ENCODE results near the gene KYAT1.
"Not testable (repeated sequence)": the region's sequence is repeated elsewhere in the genome, so short reads cannot be mapped to it uniquely, and the experiment has no call there.

KYAT1 gene

DNA sequence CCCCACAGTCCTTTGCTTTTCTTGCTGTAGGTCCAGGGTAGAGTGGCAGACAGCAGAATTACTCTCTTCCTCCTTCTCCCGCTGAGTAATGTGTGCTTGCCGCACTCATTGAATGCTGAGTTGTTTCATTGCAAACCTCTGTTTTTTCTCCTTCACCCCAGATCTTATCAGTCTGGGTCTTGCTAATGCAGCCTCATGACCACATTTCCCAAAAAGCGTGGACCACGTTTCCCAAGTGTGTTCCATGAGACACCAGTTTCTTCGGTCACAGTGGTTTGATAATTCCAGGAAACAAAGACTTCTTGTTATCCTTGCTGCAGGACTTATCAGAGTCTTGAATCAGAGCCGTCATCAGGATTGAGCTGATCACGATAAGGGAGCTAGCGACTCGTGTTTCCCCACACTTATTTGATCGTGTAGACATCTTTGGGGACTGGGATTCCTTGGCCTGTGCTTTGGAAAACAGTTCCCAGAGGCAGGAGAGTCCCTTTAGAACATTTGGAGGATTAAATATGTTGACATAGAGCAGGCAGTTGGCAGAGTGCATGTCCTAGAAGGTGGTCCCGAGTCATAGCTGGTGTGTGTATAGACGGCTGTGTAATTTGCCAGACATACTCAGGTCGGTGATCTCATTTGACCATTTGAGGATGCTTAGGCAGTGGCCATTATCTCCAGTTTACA, 4.6 kb upstream of the KYAT1 start:
- no peaks in the 10 kb centered on the region for H3K27me3 ChIP-seq (ENCODE audit: low read depth)
- DNase-seq (ENCODE audit: low spot score in 2 of 2): no peak
- H3K36me3 ChIP-seq (replicated peaks): peaks cover 17% of the 10 kb centered on the region; the same call in 1 of the 2 replicates
- H3K9me3 ChIP-seq: no peaks in the 10 kb centered on the region
- H3K4me3 ChIP-seq: no peak overlapping the region
- in situ Hi-C loops (cut with MboI; ENCODE audit: low sequenced_read_pairs): no loop called here
- H3K4me1 ChIP-seq: peaks cover 3% of the 10 kb centered on the region; the same call in 1 of the 2 replicates

DNA sequence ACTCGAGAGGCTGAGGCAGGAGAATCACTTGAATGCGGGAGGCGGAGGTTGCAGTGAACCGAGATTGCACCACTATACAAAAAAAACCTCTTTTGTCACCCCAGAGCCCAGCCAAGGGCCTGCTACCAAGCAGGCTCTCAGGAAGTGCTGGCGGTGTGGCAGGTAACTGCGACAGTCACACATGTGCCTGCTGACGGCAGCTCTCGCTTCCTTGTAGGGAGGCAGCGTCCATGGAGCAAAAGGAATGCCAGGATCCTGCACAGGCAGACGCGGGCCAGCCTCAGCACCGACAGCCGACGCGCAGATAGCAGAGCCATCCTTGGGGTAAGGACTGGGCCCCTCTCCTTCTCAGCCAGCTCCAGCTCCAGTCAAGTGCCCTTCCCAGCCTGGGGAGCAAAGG, 4.0 kb upstream of the KYAT1 start:
- peaks cover 3% of the 10 kb centered on the region; the same call in 1 of the 2 replicates for H3K4me1 ChIP-seq
- DNase-seq (ENCODE audit: low spot score in 2 of 2): no peak
- in situ Hi-C loops (cut with MboI; ENCODE audit: low sequenced_read_pairs): no loop called here
- no peak overlapping the region for H3K4me3 ChIP-seq
- peaks cover 17% of the 10 kb centered on the region; the same call in 1 of the 2 replicates for H3K36me3 ChIP-seq (replicated peaks)
- no peaks in the 10 kb centered on the region for H3K27me3 ChIP-seq (ENCODE audit: low read depth)
- no peaks in the 10 kb centered on the region for H3K9me3 ChIP-seq

DNA sequence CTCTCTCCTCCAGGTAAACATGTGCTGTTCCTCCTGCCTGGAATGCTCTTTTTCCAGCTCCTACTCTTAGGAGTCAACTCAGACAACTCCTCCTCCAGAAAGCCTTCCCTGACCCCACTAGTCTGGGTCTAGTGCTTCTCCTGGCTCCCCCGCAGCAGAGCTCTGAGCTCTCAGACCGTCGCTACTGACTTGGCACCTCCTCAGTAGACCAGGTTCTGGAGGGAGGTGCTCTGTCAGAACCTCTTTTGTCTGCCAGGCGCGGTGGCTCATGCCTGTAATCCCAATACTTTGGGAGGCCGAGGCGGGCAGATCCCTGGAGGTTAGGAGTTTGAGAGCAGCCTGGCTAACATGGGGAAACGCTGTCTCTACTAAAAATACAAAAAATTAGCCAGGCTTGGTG, 3.6 kb upstream of the KYAT1 start:
- peaks cover 17% of the 10 kb centered on the region; the same call in 1 of the 2 replicates for H3K36me3 ChIP-seq (replicated peaks)

DNA sequence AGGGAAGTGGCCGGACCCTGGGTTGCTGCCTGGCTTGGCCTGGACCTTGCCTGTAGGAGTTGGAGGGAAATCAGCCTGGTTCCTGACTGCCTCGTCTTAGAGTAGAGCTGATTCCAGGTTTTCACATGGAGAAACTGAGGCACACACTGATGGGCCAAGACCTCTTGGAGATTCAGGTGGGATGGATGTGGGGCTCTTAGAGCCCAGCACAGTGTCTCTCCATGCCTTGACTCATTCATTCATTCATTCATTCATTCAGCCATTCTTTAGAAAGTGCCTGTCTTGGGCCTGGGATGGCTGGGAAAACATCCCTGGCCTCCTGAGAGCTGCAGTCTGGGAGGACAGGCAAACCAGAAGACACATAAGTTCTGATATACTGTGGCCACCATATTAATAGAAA, 2.4 kb upstream of the KYAT1 start:
- no peaks in the 10 kb centered on the region for H3K9me3 ChIP-seq
- peaks cover 17% of the 10 kb centered on the region; the same call in 1 of the 2 replicates for H3K36me3 ChIP-seq (replicated peaks)
- in situ Hi-C loops (cut with MboI; ENCODE audit: low sequenced_read_pairs): no loop called here
- no peak for DNase-seq (ENCODE audit: low spot score in 2 of 2)
- H3K4me1 ChIP-seq: peaks cover 3% of the 10 kb centered on the region; the same call in 1 of the 2 replicates
- no peaks in the 10 kb centered on the region for H3K27me3 ChIP-seq (ENCODE audit: low read depth)
- H3K4me3 ChIP-seq: no peak overlapping the region

More for the DNA sequence above, 3.6 kb upstream of the KYAT1 start:
- Histone ChIP-seq H3K4me1 (peaks cover 3% of the 10 kb centered on the region; the same call in 1 of the 2 replicates), H3K9me3 (no peaks in the 10 kb centered on the region), H3K27me3 (ENCODE audit: low read depth) (no peaks in the 10 kb centered on the region), H3K4me3 (no peak overlapping the region)
- DNase-seq (ENCODE audit: low spot score in 2 of 2): no peak
- in situ Hi-C loops (cut with MboI; ENCODE audit: low sequenced_read_pairs): no loop called here

DNA sequence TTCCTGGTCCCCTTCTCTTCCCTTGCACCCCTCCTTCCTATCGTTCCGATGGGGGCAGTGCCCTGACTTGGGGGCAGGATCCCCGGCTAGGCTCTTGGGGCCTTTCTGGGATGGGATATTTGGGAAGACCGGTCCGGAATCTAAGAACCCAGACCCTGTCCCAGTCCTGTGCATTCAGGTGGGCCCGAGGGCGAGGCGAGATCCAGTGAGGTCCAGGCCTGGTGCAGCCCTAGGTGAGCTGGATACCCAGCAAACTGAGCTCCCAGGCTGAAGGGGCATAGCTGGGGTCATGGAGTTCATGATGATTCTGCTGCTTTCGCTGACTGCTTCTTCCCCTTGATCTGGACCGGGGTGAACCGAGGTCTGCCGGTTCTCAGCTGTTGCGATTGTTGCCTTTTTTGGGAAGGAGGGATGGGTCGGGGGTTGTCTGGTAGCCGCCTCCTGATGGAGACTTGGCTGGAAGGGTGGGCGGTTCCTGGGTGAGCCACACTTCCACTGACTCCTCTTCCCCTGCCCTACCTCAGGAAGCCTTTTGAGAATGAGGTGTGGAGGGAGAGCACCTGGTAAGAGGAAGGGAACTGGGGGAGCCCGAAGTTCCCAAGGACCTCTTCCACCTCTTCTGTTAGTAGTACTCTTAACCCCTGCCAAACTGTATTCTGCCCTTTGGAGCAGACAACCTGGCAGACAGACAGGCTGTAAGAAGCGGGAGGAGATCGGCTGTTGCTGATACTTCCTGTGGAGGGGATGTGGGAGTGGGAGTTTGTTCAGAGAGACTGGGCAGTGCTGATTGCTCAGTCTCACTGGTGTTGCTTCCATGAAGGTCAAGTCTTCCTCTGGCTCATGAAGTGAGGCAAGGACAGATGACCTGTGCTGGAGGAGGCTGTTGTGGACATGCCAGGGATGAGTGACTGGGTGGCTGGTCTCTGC, 1.2 kb upstream of the KYAT1 start:
- in situ Hi-C loops (cut with MboI; ENCODE audit: low sequenced_read_pairs): no loop called here
- H3K4me3 ChIP-seq: peak overlapping the region; percentile 69
- peak in 1 of 2 experiments; percentile 26 for DNase-seq (ENCODE audit: low spot score in 2 of 2)
- no peaks in the 10 kb centered on the region for H3K9me3 ChIP-seq
- peaks cover 3% of the 10 kb centered on the region; the same call in 1 of the 2 replicates for H3K4me1 ChIP-seq
- no peaks in the 10 kb centered on the region for H3K27me3 ChIP-seq (ENCODE audit: low read depth)
- peaks cover 11% of the 10 kb centered on the region; the same call in 1 of the 2 replicates for H3K36me3 ChIP-seq (replicated peaks)

DNA sequence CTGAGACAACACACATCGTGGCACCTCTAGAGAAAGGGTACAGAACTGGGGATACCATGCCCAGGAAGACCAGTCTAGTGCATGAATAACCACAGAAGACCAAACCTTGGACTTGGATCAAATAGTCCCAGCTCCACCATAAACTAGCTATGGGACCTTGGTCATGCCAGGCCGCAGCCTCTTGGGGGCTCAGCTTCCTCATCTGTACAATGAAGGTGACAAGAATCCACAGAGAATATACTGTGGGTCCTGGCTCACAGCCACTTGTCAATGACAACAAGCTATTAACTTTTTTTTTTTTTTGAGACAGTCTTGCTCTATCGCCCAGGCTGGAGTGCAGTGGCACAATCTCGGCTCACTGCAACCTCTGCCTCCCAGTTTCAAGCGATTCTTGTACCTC, 3.9 kb downstream of the KYAT1 start:
- no peak for DNase-seq (ENCODE audit: low spot score in 2 of 2)
- Histone ChIP-seq H3K36me3 (replicated peaks) (0 out of 2 replicates have a peak, but pooled peaks cover 2% of the 10 kb centered on the region), H3K9me3 (no peaks in the 10 kb centered on the region), H3K4me1 (no peaks in the 10 kb centered on the region), H3K4me3 (no peak overlapping the region), H3K27me3 (ENCODE audit: low read depth) (no peaks in the 10 kb centered on the region)
- in situ Hi-C loops (cut with MboI; ENCODE audit: low sequenced_read_pairs): no loop called here

DNA sequence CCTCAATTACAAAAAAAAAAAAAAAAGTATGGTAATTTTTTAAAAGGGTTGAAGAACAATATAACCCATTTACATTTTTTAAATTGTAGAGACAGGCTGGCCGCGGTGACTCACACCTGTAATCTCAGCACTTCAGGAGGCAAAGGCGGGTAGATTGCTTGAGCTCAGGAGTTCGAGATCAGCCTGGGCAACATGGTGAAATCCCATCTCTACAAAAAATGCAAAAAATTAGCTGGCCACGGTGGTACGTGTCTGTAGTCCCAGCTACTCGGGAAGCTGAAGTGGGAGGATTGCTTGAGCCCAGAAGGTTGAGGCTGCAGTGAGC, 10.8 kb downstream of the KYAT1 start:
- H3K4me3 ChIP-seq; H3K36me3 ChIP-seq (replicated peaks); H3K4me1 ChIP-seq; H3K27me3 ChIP-seq (ENCODE audit: low read depth); in situ Hi-C loops (cut with MboI; ENCODE audit: low sequenced_read_pairs); DNase-seq (ENCODE audit: low spot score in 2 of 2); H3K9me3 ChIP-seq: not testable (repeated sequence)

DNA sequence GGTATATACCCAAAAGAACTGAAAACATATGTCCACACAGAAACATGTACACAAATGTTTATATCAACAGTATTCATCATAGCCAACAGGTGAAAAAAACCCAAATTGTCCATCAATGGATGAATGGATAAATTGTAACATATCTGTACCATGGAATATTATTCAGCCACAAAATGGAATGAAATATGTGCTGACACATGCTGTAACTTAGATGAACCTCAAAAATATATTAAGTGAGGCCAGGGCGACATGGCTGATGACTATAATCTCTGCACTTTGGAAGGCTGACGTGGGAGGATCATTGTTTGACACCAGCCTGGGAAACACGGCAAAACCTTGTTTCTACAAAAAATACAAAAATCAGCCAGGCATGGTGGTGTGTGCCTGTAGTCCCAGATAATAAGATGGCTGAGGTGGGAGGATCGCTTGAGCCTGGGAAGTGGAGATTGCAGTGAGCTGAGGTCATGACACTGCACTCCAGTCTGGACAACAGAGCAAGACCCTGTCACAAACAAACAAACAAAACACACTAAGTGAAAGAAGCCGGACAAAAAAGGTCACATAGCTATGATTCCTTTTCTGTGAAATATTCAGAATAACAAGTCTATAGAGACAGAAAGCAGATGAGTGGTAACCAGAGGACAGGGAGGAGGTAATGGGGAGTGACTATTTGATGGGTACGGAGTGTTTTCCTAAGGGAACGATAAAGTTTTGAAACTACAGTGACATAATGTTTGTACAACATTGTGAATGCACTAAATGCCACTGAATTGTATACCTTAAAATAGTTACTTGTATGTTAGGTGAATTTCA, 11.4 kb downstream of the KYAT1 start:
- in situ Hi-C loops (cut with MboI; ENCODE audit: low sequenced_read_pairs): no loop called here
- Histone ChIP-seq H3K9me3 (no peaks in the 10 kb centered on the region), H3K27me3 (ENCODE audit: low read depth) (no peaks in the 10 kb centered on the region), H3K4me3 (no peak overlapping the region), H3K36me3 (replicated peaks) (no peaks in the 10 kb centered on the region; the same call in 1 of the 2 replicates), H3K4me1 (no peaks in the 10 kb centered on the region)
- no peak for DNase-seq (ENCODE audit: low spot score in 2 of 2)

DNA sequence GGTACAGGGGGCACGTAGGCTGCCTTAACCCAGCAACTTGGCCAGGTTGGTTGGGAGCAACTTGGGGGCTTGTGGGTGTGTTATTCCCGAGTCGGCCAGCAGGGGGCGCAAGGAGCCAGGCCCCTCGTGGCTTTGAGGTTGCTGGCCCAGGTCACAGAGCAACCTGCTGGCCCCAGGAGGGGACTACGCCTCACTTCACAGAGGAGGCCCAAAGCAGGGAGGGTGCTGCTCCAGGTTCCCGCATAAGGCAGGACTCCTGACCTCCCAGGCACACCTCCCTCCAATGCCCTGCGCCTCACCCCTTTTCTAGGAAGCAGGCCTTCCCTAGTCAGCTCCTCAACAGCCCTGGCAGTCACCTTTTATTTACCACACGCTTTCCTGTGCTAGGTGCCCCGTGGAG, 18.1 kb downstream of the KYAT1 start:
- H3K4me3 ChIP-seq: no peak overlapping the region
- no peaks in the 10 kb centered on the region for H3K9me3 ChIP-seq
- H3K27me3 ChIP-seq (ENCODE audit: low read depth): no peaks in the 10 kb centered on the region
- peaks cover 10% of the 10 kb centered on the region for H3K4me1 ChIP-seq
- H3K36me3 ChIP-seq (replicated peaks): no peaks in the 10 kb centered on the region
- in situ Hi-C loops (cut with MboI; ENCODE audit: low sequenced_read_pairs): no loop called here
- peak; percentile 29 to 90 for DNase-seq (ENCODE audit: low spot score in 2 of 2)

DNA sequence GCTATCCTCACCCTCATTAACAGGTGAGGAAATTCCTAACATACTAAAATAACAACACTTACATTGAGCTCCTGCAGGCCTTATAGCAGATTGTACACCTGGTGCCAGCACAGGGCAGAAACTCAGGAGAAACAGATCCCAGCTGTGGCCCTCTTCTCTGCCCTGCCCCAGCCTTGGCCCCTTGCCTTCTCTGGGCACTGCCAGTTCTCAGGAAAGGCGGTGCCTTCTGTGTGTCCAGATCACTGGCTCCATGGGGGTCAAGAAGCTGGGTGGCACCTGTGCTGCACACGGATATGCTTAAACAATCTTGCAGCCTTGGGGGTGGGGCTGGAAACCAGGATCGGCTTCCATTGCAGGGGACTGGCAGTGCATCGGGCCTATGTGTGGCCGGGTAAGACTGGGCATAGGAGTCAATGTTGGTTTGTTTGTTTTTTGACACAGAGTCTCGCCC, 19.3 kb downstream of the KYAT1 start:
- Histone ChIP-seq H3K9me3 (no peaks in the 10 kb centered on the region), H3K27me3 (ENCODE audit: low read depth) (no peaks in the 10 kb centered on the region), H3K4me3 (no peak overlapping the region), H3K36me3 (replicated peaks) (no peaks in the 10 kb centered on the region), H3K4me1 (peaks cover 10% of the 10 kb centered on the region)
- in situ Hi-C loops (cut with MboI; ENCODE audit: low sequenced_read_pairs): no loop called here
- no peak for DNase-seq (ENCODE audit: low spot score in 2 of 2)

DNA sequence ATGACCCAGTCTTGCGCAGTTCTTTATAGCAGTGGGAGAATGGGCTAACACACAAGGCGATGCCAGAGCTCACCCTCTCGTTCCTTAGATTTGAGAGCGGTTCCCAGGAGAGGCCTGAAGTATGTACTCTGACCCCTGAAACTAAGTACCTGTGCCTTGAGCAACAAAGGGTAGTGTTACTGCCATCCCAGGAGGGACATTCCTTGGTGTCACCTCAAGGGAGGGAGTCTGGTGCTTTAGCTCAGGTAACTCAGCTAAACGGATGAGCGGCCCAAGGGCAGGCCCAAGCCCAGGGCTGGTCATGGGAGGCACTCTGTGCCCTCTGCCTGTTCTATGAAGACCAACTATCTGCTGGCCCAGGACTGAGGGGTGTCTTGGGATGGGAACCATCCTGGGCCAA, 20.2 kb downstream of the KYAT1 start:
- H3K36me3 ChIP-seq (replicated peaks): no peaks in the 10 kb centered on the region
- no peaks in the 10 kb centered on the region for H3K9me3 ChIP-seq
- no peak for DNase-seq (ENCODE audit: low spot score in 2 of 2)
- no peaks in the 10 kb centered on the region for H3K27me3 ChIP-seq (ENCODE audit: low read depth)
- H3K4me1 ChIP-seq: peaks cover 10% of the 10 kb centered on the region
- H3K4me3 ChIP-seq: no peak overlapping the region
- in situ Hi-C loops (cut with MboI; ENCODE audit: low sequenced_read_pairs): no loop called here

DNA sequence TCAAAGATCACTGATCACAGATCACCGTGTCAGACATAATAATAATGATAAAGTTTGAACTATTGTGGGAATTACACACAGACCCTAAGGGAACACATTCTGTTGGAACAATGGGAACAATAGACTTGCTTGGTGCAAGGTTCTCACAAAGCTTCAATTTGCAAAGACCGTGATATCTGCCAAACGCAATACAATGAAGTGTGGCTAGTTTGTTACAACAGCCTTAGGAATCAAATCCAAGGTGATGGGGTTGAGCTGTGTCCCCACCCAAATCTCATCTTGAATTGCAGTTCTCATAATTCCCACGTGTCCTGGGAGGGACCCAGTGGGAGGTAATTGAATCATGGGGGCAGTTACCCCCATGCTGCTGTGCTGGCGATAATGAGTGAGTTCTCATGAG, 20.8 kb downstream of the KYAT1 start:
- Histone ChIP-seq H3K4me3 (no peak overlapping the region), H3K36me3 (replicated peaks) (no peaks in the 10 kb centered on the region), H3K9me3 (no peaks in the 10 kb centered on the region), H3K27me3 (ENCODE audit: low read depth) (no peaks in the 10 kb centered on the region), H3K4me1 (peaks cover 10% of the 10 kb centered on the region)
- in situ Hi-C loops (cut with MboI; ENCODE audit: low sequenced_read_pairs): no loop called here
- peak; percentile 52 to 73 for DNase-seq (ENCODE audit: low spot score in 2 of 2)

DNA sequence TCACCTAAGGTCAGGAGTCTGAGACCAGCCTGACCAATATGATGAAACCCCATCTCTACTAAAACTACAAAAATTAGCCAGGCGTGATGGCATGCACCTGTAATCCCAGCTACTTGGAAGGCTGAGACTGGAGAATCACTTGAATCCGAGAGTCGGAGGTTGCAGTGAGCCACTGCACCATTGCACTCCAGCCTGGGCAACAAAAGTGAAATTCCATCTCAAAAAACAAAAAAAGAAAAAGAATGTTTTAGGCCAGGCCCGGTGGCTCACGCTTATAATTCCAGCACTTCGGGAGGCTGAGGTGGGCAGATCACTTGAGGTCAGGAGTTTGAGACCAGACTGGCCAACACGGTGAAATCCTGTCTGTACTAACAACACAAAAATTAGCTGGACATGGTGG, 23.3 kb downstream of the KYAT1 start:
- H3K4me3 ChIP-seq; in situ Hi-C loops (cut with MboI; ENCODE audit: low sequenced_read_pairs): not testable (repeated sequence)

More for the DNA sequence above, 23.3 kb downstream of the KYAT1 start:
- H3K27me3 ChIP-seq (ENCODE audit: low read depth); H3K9me3 ChIP-seq; H3K4me1 ChIP-seq; DNase-seq (ENCODE audit: low spot score in 2 of 2); H3K36me3 ChIP-seq (replicated peaks): not testable (repeated sequence)

All from HAP-1 (cell line).